GM11168 (cell line): ENCODE data around the gene ASB18.
"Not testable (repeated sequence)": the region's sequence is repeated elsewhere in the genome, so short reads cannot be mapped to it uniquely, and the experiment has no call there.

Experiments used
- in situ Hi-C: fragments of 300-500 bp; cut with MboI; formaldehyde crosslinking; loops from one replicate; pipeline ENCODE4 v1.12.0; 2022; ENCODE audit warnings: low sequenced_read_pairs; ENCODE audit not compliant: unreplicated experiment

Gene ASB18

DNA sequence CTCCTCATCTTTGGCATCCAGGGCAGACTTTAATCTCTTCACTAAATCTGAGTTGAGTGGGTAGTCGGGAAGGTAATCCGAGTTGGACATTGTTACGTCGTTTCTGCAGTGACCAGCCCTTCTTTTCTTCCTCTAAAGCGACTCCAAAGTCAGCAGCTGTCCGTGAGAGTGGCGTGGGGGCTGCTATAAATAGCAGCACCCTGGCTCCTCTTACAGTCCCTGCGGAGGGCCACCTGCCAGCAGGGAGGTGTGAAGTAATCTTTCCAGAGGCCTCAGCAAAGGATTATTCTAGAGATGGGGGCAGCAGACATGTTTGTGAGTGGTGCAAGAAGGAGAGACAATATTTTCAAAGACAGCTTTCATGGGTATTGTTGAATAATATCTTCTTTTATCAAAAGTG is at the start of gene ASB18:
ASB18 (minus strand) TSS at position 151 of the 400 bp plus-strand sequence; CDS start at position 90, 61 bp downstream.
- in situ Hi-C loops: no loop called here

- in situ Hi-C loops: no loop called here
Observed at GRCh38 chr2:236311286-236311685, 47.1 kb upstream of the ASB18 start.

DNA sequence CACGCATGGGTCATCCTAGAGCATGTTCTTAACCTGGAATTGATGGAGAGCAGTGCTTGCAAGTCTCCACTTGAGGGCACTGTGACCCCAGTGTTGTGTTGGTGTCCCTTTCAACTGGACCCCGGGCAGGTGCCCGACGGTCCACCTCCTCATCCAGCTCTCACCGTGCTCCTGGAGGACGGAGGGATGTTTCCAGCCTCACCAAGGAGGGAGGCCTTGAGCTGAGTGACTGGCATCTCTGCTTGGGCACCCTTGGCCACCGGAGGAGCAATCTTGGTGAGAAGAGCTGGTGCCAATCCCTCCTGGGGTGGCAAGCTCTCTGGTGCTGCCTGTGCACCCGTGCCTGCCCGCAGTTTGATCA is 45.4 kb upstream of the ASB18 start:
- in situ Hi-C loops: no loop called here

DNA sequence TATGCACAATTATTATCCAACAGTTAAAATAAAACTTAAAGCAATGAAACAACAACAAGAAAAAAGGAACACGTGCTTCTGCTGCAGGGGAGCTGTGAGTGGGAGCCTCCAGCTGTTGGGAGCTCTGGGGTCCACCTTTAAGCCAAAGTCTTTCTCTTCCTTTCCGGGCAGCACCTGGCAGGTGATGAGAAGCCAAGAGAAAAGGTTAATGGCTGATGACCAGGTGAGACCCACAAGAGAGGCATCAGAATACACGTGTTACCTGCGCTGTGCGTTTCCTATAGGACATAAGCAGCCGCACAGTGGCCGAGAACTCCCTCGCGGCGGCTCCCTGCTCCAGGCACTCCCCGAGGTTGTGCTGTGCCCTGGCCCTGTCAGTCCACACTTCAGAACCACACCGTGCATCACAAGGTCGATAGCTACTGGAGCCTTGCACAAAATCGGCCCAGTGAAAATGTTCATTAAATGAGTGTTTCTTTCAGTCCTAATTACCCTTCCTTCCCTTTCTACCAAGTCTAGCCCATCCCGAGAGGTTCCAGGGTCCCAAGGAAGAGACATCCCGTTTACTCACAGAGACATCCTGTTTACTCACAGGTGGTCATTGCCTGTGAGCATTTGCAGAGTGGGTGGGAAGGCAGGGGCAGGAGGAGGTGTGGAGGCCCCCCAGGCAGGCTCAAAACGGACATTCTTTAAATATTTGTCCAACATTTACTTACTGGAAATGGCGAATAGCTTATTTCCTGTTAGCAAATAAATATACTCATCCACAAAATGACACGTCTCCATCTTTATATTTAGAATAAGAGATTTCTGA is 44.9 kb upstream of the ASB18 start:
- in situ Hi-C loops: no loop called here

DNA sequence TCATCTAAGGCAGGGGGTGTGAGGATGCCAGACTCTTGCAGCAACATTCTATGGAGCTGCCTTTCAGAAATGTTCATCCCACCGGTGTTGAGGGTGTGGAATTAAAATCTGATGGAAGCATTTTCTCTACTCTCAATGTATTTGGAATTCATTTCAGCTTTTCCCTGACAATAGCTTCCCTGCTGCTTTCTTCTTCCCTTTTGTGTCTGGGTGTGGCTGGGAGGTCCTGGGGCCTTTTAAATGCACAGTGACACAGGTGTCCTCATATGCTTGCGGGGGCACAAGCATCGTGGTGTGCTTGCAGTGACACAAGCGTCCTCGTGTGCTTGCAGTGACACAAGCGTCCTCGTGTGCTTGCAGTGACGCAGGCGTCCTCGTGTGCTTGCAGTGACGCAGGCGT is 43.4 kb upstream of the ASB18 start:
- in situ Hi-C loops: no loop called here

DNA sequence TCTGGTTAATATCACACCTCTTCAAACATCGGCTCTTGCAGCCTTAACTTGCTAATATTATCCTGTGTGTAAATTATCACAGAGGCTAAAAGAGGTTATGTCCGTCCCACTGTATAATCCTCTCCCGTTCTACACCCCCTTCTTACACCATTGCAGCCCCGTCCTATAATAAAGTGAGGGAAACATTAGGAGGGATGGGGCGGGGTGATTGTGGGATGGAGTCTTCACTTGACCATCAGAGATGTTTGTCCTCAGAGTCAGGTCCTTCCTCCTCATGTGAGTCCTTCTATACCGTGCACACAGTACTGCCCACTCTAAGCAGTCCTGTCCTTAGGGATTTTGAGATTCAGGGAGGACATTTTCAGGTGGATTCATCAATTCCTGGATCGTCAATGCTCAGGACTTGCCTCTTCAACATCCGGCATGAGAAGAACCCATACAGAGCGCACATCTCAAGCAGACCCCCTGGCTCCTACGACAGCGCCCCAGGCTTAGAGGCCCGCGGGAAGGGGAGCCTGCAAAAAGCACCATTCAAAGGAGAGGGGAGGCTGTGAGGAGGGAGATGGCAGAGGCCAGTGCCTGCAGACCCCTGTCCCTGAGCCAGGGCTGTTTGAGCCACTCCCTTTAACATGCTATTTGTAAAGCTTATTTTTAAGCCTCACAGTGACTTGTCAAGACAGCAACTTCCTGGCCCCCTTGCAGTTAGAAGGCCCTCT is 42.8 kb upstream of the ASB18 start:
- in situ Hi-C loops: no loop called here

GRCh38 chr2:236305964-236306605 is 41.9 kb upstream of the ASB18 start:
- in situ Hi-C loops: no loop called here

DNA sequence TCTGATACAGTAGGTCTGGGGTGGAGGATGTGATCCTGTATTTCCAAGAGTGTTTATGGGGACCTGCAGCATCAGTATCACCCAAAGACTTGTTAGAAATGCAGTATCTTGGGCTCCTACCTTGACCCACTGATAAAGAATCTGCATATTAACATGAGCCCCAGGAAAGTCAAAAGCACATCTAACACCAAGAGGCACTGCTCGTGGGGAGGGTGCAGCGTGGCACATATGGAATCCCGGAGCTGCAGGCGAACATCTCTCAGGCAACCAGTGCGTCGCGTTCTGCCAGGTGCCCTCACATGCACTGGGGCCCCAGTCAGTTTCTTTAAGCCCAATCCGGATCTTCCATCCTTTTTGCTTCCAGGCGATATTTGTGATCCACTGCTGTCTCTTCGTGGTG is 41.3 kb upstream of the ASB18 start:
- in situ Hi-C loops: no loop called here

- in situ Hi-C loops: no loop called here
Observed at GRCh38 chr2:236303935-236304334, 39.7 kb upstream of the ASB18 start.

GRCh38 chr2:236302555-236302954 is 38.3 kb upstream of the ASB18 start:
- in situ Hi-C loops: no loop called here

DNA sequence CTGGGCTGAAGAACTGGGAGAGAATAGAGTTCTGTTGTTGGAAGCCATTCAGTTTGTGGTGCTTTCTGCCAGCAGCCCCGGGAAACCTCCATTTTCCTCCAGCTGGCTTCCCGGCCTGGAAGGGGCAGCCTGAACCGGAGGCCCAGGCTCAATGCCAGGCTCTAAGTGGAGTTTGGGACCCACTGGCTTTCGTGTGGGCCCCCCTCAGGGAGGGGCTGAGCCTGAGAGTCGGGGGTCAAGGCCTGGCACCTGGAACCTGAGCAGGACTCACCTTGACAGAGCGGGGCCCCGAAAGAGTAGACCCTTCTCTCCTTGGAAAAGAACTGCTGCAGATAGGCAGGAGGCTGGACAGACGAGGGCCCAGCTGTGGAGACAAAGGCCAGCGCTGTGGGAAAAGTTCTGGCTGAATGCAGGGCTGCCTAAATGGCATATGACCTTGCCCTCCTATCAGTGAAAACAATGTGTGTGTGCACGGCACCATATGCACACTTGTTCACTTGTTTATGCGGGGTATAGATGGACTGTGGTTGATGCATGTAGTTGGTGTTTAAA is 34.8 kb upstream of the ASB18 start:
- in situ Hi-C loops: no loop called here

GRCh38 chr2:236295481-236295880 is 31.3 kb upstream of the ASB18 start:
- in situ Hi-C loops: no loop called here

- in situ Hi-C loops: no loop called here
Observed at GRCh38 chr2:236294647-236295046, 30.4 kb upstream of the ASB18 start.

- in situ Hi-C loops: no loop called here
Observed at GRCh38 chr2:236293241-236293810, 29.1 kb upstream of the ASB18 start.

- in situ Hi-C loops: no loop called here
Observed at GRCh38 chr2:236291911-236292310, 27.7 kb upstream of the ASB18 start.

DNA sequence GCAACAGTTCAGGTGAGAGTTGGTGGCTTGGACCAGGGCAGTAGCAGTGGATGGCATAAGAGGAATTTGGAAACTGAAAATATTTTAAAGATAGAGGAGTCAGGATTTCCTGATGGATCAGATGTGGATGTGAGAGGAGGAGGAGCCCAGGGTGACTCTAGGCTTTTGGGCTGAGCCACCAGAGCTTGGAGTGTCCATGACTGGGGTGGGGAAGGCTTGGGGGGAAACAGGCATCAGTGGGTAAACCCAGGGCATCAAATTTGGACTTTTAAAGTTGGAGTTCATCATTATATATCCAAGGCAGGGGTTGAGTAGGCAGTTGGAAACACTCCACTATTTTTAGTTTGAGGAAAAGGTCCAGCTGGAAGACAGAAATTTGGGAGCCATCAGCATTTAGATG is 27.3 kb upstream of the ASB18 start:
- in situ Hi-C loops: no loop called here

DNA sequence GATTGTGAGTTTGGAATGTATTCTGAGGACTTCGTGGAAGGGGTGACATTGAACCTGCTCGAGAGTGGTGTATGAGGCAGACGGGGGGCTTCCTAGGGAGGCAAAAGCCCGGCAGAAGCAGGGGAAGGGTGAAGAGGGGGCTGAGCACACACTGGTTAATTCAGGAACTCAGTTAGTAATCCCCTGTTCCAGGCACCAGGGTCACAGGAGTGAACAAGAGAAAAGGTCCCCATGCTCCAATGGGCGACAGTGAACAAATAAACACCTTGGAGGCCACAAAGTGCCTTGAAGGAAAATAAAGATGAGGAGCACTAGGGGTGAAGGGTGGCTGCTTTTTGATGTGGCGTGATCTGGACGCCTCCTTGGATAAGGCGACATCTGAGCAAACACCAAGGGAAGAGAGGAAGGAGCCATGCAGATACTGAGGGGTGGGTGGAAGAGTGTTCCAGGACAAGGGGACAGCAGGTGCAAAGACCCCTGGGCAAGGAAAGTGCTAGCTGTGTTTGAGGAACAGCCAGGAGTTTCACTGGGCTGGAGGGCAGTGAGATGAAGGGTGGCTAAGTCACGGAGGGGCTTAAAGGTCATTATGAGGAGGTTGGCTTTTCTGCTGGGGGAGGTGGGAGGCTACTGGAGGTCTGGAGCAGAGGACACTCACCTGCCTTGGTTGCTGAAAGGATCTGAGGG is 26.7 kb upstream of the ASB18 start:
- in situ Hi-C loops: no loop called here

DNA sequence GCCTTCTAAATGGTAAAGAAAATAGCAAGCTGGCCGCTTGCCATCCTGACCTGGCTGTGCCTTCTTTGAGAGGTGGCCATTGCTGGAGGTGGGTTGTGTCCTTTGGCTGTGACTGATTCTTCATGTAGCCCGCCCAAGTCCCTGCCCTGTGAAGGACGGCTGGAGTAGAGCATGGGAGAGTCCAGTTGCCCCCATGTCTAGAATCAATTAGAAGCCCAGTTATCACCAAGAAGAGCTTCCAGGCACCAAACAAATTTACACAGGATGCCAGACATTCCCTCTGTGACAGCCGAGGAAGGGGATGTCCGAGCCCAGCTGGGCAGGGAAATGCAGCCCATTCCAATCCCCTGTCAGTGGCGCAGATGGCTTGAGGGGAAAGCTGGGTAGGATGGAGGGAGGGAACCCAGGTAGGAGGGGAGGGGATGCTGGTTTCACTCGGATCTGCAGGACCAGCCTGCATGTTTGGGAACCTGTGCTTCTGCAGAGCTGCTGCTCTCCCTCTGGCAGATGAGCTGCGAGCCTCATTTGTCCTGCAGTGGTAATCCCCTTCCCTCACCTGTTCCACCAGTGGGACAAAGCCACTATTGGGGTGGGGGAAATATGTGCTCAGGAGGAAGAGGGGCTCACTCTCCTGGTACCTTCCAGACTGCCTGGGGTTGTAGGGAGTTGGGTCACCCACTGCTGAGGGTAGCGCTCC is 25.7 kb upstream of the ASB18 start:
- in situ Hi-C loops: no loop called here

DNA sequence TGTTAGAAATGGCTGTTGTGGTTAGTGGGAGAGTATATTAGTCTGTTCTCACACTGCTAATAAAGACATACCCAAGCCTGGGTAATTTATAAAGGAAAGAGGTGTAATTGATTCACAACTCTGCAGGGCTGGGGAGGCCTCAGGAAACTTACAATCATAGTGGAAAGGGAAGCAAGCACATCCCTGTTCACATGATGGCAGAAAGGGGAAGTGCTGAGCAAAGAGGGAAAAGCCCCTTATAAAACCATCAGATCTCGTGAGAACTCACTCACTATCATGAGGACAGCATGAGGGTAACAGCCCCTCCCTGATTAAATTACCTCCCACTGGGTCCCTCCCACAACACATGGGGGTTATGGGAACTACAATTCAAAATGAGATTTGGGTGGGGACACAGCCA is 24.2 kb upstream of the ASB18 start:
- in situ Hi-C loops: not testable (repeated sequence)

- in situ Hi-C loops: no loop called here
Observed at GRCh38 chr2:236287656-236288055, 23.4 kb upstream of the ASB18 start.
